Measurements from ENCODE around the gene GYG2. TPM values are rescaled to one million over a fixed set of nuclear protein-coding genes. Genes with fewer than 3 reads are reported as not detected.

Gene GYG2
- total RNA-seq, 2 donors from 2014 or later = 4.6 to 5.2 TPM

- DNase-seq (ENCODE audit: low spot score) = no peak
- H3K4me1 ChIP-seq (replicated peaks) = no peaks in the 10 kb centered on the region
- 100% methylated on average over 2 of the region's 2 CpGs for WGBS
- H3K36me3 ChIP-seq = no peaks in the 10 kb centered on the region
- H3K27me3 ChIP-seq (replicated peaks; ENCODE audit: insufficient read depth) = no peaks in the 10 kb centered on the region
- intact Hi-C loops (cut with DNase I) = no loop called here
- H3K27ac ChIP-seq = no peak overlapping the region
- no peak overlapping the region for H3K4me3 ChIP-seq
- no peaks in the 10 kb centered on the region for H3K9me3 ChIP-seq
- TF ChIP-seq POLR2A (IDR thresholded peaks at IDR 0.05) (no peak), POLR2AphosphoS5 (IDR thresholded peaks at IDR 0.05) (no peak), CTCF (IDR thresholded peaks at IDR 0.05) (no peak)
These were observed 74.6 kb downstream of the GYG2 start for GRCh38 chrX:2903366-2903765.

GRCh38 chrX:2907295-2907694, 78.6 kb downstream of the GYG2 start:
- 94% methylated on average over 20 of the region's 27 CpGs for WGBS
- TF ChIP-seq POLR2AphosphoS5 (IDR thresholded peaks at IDR 0.05) (no peak), CTCF (IDR thresholded peaks at IDR 0.05) (no peak), POLR2A (IDR thresholded peaks at IDR 0.05) (no peak)

GRCh38 chrX:2908125-2908685, 79.5 kb downstream of the GYG2 start:
- H3K4me1 ChIP-seq (replicated peaks) = no peaks in the 10 kb centered on the region
- H3K27me3 ChIP-seq (replicated peaks; ENCODE audit: insufficient read depth) = no peaks in the 10 kb centered on the region
- no peaks in the 10 kb centered on the region for H3K9me3 ChIP-seq
- no peak for DNase-seq (ENCODE audit: low spot score)
- no peak overlapping the region for H3K4me3 ChIP-seq
- H3K36me3 ChIP-seq = no peaks in the 10 kb centered on the region
- intact Hi-C loops (cut with DNase I) = no loop called here
- 98% methylated on average over 2 of the region's 2 CpGs for WGBS
- TF ChIP-seq POLR2AphosphoS5 (IDR thresholded peaks at IDR 0.05) = no peak
- no peak for TF ChIP-seq CTCF (IDR thresholded peaks at IDR 0.05)
- TF ChIP-seq POLR2A (IDR thresholded peaks at IDR 0.05) = no peak
- no peak overlapping the region for H3K27ac ChIP-seq

More at GRCh38 chrX:2907295-2907694, 78.6 kb downstream of the GYG2 start:
- H3K4me1 ChIP-seq (replicated peaks) = no peaks in the 10 kb centered on the region
- no peaks in the 10 kb centered on the region for H3K9me3 ChIP-seq
- no peaks in the 10 kb centered on the region for H3K27me3 ChIP-seq (replicated peaks; ENCODE audit: insufficient read depth)
- H3K27ac ChIP-seq = no peak overlapping the region
- no peaks in the 10 kb centered on the region for H3K36me3 ChIP-seq
- intact Hi-C loops (cut with DNase I) = no loop called here
- no peak for DNase-seq (ENCODE audit: low spot score)
- no peak overlapping the region for H3K4me3 ChIP-seq

DNA sequence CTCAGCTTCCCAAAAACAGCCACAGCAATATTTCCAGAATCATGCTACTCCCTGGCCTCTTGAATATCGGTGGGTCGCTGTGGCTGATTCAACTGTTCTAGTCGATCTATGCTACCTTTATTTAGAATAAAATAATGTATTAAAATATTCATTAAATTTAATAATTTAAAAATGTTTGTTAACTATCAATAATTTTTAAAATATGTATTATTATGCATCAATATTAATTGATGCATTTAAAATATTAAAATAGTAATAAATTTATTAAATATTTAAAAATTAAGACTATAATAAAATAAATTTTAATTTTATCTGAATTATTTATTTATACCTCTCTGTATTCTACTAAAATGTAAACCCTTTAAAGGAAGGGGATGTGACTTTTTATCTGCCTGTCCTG, 81.4 kb downstream of the GYG2 start:
- Histone ChIP-seq H3K4me1 (replicated peaks) (no peaks in the 10 kb centered on the region), H3K27ac (no peak overlapping the region), H3K9me3 (no peaks in the 10 kb centered on the region), H3K4me3 (no peak overlapping the region), H3K27me3 (replicated peaks; ENCODE audit: insufficient read depth) (no peaks in the 10 kb centered on the region), H3K36me3 (no peaks in the 10 kb centered on the region)
- intact Hi-C loops (cut with DNase I) = no loop called here
- DNase-seq (ENCODE audit: low spot score) = no peak
- WGBS = 94% methylated on average over 3 of the region's 3 CpGs
- TF ChIP-seq POLR2AphosphoS5 (IDR thresholded peaks at IDR 0.05) (no peak), CTCF (IDR thresholded peaks at IDR 0.05) (no peak), POLR2A (IDR thresholded peaks at IDR 0.05) (no peak)

DNA sequence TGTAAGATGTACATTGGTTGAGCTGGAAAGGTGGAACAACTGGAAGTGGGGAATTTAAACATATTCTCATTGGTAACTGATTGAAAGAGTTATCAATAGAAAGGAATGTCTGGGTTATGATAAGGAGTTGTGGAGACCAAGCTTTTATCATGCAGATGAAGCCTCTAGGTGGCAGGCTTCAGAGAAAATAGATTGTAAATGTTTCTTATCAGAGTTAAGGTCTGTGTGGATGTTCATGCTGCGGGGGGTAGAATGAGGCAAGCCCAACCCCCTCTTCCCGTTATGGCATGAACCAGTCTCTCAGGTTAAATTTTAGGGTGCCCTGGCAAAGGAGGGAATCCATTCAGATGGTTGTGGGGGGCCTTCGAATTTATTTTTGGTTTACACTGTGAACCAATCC, 84.4 kb downstream of the GYG2 start:
- TF ChIP-seq POLR2A (IDR thresholded peaks at IDR 0.05) (no peak), CTCF (IDR thresholded peaks at IDR 0.05) (no peak), POLR2AphosphoS5 (IDR thresholded peaks at IDR 0.05) (no peak)
- intact Hi-C loops (cut with DNase I) = no loop called here
- H3K4me3 ChIP-seq = no peak overlapping the region
- WGBS = 52% methylated on average over 3 of the region's 3 CpGs
- no peaks in the 10 kb centered on the region for H3K36me3 ChIP-seq
- no peaks in the 10 kb centered on the region for H3K27me3 ChIP-seq (replicated peaks; ENCODE audit: insufficient read depth)
- H3K4me1 ChIP-seq (replicated peaks) = no peaks in the 10 kb centered on the region
- H3K27ac ChIP-seq = no peak overlapping the region
- no peaks in the 10 kb centered on the region for H3K9me3 ChIP-seq
- DNase-seq (ENCODE audit: low spot score) = no peak

All from prostate gland (tissue), 2 donors.